NCI-H2081 treated with DMSO at 0.1 percent for 48 hours (cell line): ENCODE data around the gene GABRA5.
"Not testable (repeated sequence)": the region's sequence is repeated elsewhere in the genome, so short reads cannot be mapped to it uniquely, and the experiment has no call there.

ENCODE experiments used
- DNase-seq: peaks from one replicate; lab custom pipeline; 2025; lab: John Stamatoyannopoulos, UW

GABRA5 gene

GRCh38 chr15:26866298-26867199, at the start of gene GABRA5:
Gene GABRA5, plus strand, starts transcription at chr15:26867062. Its CDS starts 2,187 bp downstream, at chr15:26869249.
- DNase-seq: no peak

GRCh38 chr15:26831191-26831590, 35.7 kb upstream of the GABRA5 start:
- not testable (repeated sequence) for DNase-seq

- no peak for DNase-seq
Observed at GRCh38 chr15:26831951-26832350, 34.9 kb upstream of the GABRA5 start.

- no peak for DNase-seq
Observed at GRCh38 chr15:26838742-26839460, 28.0 kb upstream of the GABRA5 start.

- DNase-seq: no peak
Observed at GRCh38 chr15:26841514-26841913, 25.3 kb upstream of the GABRA5 start.

- DNase-seq: no peak
Observed at GRCh38 chr15:26841941-26842340, 24.9 kb upstream of the GABRA5 start.

- no peak for DNase-seq
Observed at GRCh38 chr15:26842391-26842790, 24.5 kb upstream of the GABRA5 start.

- DNase-seq: no peak
Observed at GRCh38 chr15:26844901-26845300, 22.0 kb upstream of the GABRA5 start.

GRCh38 chr15:26848498-26848897, 18.4 kb upstream of the GABRA5 start:
- no peak for DNase-seq

- no peak for DNase-seq
Observed at GRCh38 chr15:26850161-26850560, 16.7 kb upstream of the GABRA5 start.

GRCh38 chr15:26852980-26853379, 13.9 kb upstream of the GABRA5 start:
- no peak for DNase-seq

GRCh38 chr15:26854435-26854834, 12.4 kb upstream of the GABRA5 start:
- no peak for DNase-seq

GRCh38 chr15:26864664-26865191, 2.1 kb upstream of the GABRA5 start:
- peak; percentile 65 for DNase-seq

- DNase-seq: no peak
Observed at GRCh38 chr15:26867200-26868007, 542 bp downstream of the GABRA5 start.

- DNase-seq: no peak
Observed at GRCh38 chr15:26868029-26868685, 1.3 kb downstream of the GABRA5 start.

- DNase-seq: no peak
Observed at GRCh38 chr15:26869628-26870027, 2.8 kb downstream of the GABRA5 start.

GRCh38 chr15:26870346-26870745, 3.5 kb downstream of the GABRA5 start:
- DNase-seq: no peak

- DNase-seq: no peak
Observed at GRCh38 chr15:26872206-26872605, 5.3 kb downstream of the GABRA5 start.

GRCh38 chr15:26873846-26874245, 7.0 kb downstream of the GABRA5 start:
- DNase-seq: no peak

GRCh38 chr15:26874774-26875475, 8.1 kb downstream of the GABRA5 start:
- DNase-seq: no peak

- DNase-seq: no peak
Observed at GRCh38 chr15:26875476-26875850, 8.6 kb downstream of the GABRA5 start.
